ENCODE results near the gene CCDC181. TPM values are rescaled to one million over a fixed set of nuclear protein-coding genes. Genes with fewer than 3 reads are reported as not detected.

CCDC181 gene
- total RNA-seq, 1 donor from 2014 or later: 0.90 TPM

- Mint-ChIP-seq H3K27ac (ENCODE audit: unreplicated experiment) (no peak overlapping the region), H3K27me3 (ENCODE audit: low read depth) (no peaks in the 10 kb centered on the region), H3K4me3 (ENCODE audit: unreplicated experiment) (no peak overlapping the region), H3K9me3 (ENCODE audit: low read depth) (no peaks in the 10 kb centered on the region), H3K4me1 (ENCODE audit: low read depth) (no peaks in the 10 kb centered on the region), H3K36me3 (ENCODE audit: low read depth) (peaks cover 5% of the 10 kb centered on the region)
- DNase-seq (ENCODE audit: low spot score): no peak
- TF ChIP-seq CTCF (IDR thresholded peaks at IDR 0.05): no peak
These were observed 41.7 kb upstream of the CCDC181 start for GRCh38 chr1:169468982-169469381.

GRCh38 chr1:169466259-169467230 lies 39.3 kb upstream of the CCDC181 start:
- Mint-ChIP-seq H3K36me3 (ENCODE audit: low read depth) (peaks cover 5% of the 10 kb centered on the region), H3K9me3 (ENCODE audit: low read depth) (no peaks in the 10 kb centered on the region), H3K4me3 (ENCODE audit: unreplicated experiment) (no peak overlapping the region), H3K4me1 (ENCODE audit: low read depth) (no peaks in the 10 kb centered on the region), H3K27ac (ENCODE audit: unreplicated experiment) (no peak overlapping the region), H3K27me3 (ENCODE audit: low read depth) (no peaks in the 10 kb centered on the region)
- peak; percentile 77 for TF ChIP-seq CTCF (IDR thresholded peaks at IDR 0.05)
- no peak for DNase-seq (ENCODE audit: low spot score)

- Mint-ChIP-seq H3K9me3 (ENCODE audit: low read depth) (no peaks in the 10 kb centered on the region), H3K4me1 (ENCODE audit: low read depth) (no peaks in the 10 kb centered on the region), H3K36me3 (ENCODE audit: low read depth) (peaks cover 5% of the 10 kb centered on the region)
These were observed 38.0 kb upstream of the CCDC181 start for GRCh38 chr1:169465281-169465680.

GRCh38 chr1:169462385-169462784 lies 35.1 kb upstream of the CCDC181 start:
- no peaks in the 10 kb centered on the region for H3K4me1 Mint-ChIP-seq (ENCODE audit: low read depth)
- H3K4me3 Mint-ChIP-seq (ENCODE audit: unreplicated experiment): no peak overlapping the region
- H3K27ac Mint-ChIP-seq (ENCODE audit: unreplicated experiment): no peak overlapping the region
- DNase-seq (ENCODE audit: low spot score): no peak
- no peaks in the 10 kb centered on the region for H3K27me3 Mint-ChIP-seq (ENCODE audit: low read depth)
- no peak for TF ChIP-seq CTCF (IDR thresholded peaks at IDR 0.05)
- no peaks in the 10 kb centered on the region for H3K36me3 Mint-ChIP-seq (ENCODE audit: low read depth)
- H3K9me3 Mint-ChIP-seq (ENCODE audit: low read depth): peaks cover under 1% of the 10 kb centered on the region

More at GRCh38 chr1:169465281-169465680, 38.0 kb upstream of the CCDC181 start:
- no peak for DNase-seq (ENCODE audit: low spot score)
- Mint-ChIP-seq H3K4me3 (ENCODE audit: unreplicated experiment) (no peak overlapping the region), H3K27me3 (ENCODE audit: low read depth) (no peaks in the 10 kb centered on the region), H3K27ac (ENCODE audit: unreplicated experiment) (no peak overlapping the region)
- no peak for TF ChIP-seq CTCF (IDR thresholded peaks at IDR 0.05)

- Mint-ChIP-seq H3K27ac (ENCODE audit: unreplicated experiment) (no peak overlapping the region), H3K27me3 (ENCODE audit: low read depth) (no peaks in the 10 kb centered on the region), H3K4me3 (ENCODE audit: unreplicated experiment) (no peak overlapping the region), H3K36me3 (ENCODE audit: low read depth) (peaks cover 5% of the 10 kb centered on the region), H3K4me1 (ENCODE audit: low read depth) (no peaks in the 10 kb centered on the region), H3K9me3 (ENCODE audit: low read depth) (peaks cover 8% of the 10 kb centered on the region)
- DNase-seq (ENCODE audit: low spot score): no peak
- no peak for TF ChIP-seq CTCF (IDR thresholded peaks at IDR 0.05)
These were observed 34.2 kb upstream of the CCDC181 start for GRCh38 chr1:169461390-169462000.

Data from chondrocyte (in vitro differentiated cells).